NOMO-1 treated with dmso at 0.1 percent for 144 hours (cell line): ENCODE measurements around the gene TCEAL1.

Experiments used
- DNase-seq: peaks from one replicate; lab custom pipeline; 2025; ENCODE audit not compliant: unreplicated experiment; lab: John Stamatoyannopoulos, UW

TCEAL1 gene

DNA sequence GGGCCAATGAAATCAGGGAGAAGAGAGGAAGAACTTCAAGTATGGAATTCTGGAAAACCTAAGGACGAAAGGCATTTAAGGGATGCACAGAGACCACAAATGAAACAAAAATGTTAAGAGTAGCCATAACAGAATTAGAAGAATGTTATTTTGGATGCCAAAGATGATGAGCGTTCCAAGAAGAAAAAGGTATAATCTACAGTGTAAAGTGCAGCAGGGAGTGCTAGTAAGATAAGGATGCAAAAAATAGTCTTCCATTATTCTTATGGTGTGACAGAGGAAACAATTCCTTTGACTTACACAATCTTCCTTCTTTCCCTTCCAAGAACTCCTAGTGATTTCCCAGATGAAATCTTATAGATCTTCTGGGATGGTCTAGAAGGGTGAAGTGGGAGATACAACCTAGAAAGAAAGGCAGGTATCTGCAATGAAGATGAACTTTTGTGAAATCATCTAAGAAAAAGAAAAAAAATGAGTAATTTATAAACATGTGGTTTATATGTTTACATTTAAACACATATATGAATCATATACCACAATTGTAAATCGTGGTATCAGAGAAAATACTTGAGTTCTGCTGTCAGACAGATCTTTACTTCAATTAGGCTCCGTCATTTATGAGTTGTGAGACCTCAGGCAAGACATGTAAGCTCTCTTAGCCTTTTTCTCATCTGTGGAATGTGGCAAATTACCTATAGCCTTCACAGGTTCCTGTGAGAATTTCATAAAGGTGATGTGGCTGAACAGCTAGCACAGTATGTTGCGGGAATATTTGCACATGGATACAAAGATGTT lies 49.6 kb downstream of the TCEAL1 start:
- no peak for DNase-seq
